HEK293 (cell line): ENCODE data around the gene DLX2.

Experiments
- CTCF ChIA-PET: fragments of 350-600 bp; formaldehyde crosslinking; extraction: SDS; loops from one replicate; lab custom pipeline; 2021; ENCODE audit warnings: antibody characterized with exemption; lab: Yijun Ruan, JAX
- POLR2A ChIA-PET: fragments of 300-600 bp; formaldehyde crosslinking; extraction: SDS; loops from one replicate; lab custom pipeline; 2020; ENCODE audit warnings: antibody characterized with exemption, inconsistent platforms; lab: Yijun Ruan, JAX
- H3K27ac ChIP-seq: fragments of 200-500 bp; sonication (Bioruptor generic); 2 replicates; pipeline ENCODE4 v1.5.1; 2014; ENCODE audit warnings: low read depth, low read length, control low read depth, inconsistent platforms; ENCODE audit errors: extremely low read depth
- H3K36me3 ChIP-seq, 2 experiments: fragments of 200-500 bp in 1 of 2; sonication (Bioruptor generic) in 1 of 2; 1 replicate in 1 of 2; 2 replicates in 1 of 2; pipeline ENCODE4 v1.5.1; 2014 to 2017; ENCODE audit warnings: inconsistent platforms in 2 of 2, low read length in 2 of 2; ENCODE audit not compliant: control insufficient read depth in 2 of 2, insufficient read depth in 1 of 2
- H3K4me1 ChIP-seq: fragments of 200-500 bp; sonication (Bioruptor generic); 2 replicates; pipeline ENCODE4 v1.5.1; 2014; ENCODE audit warnings: mild to moderate bottlenecking, low read length, inconsistent platforms; ENCODE audit not compliant: control insufficient read depth, insufficient read depth
- H3K4me3 ChIP-seq: 2 replicates; pipeline ENCODE4 v1.5.1; 2011; ENCODE audit warnings: low read depth, mild to moderate bottlenecking, control low read depth, low read length, moderate library complexity
- H3K9me3 ChIP-seq: fragments of 200-500 bp; sonication (Bioruptor generic); 2 replicates; pipeline ENCODE4 v1.5.1; 2014; ENCODE audit warnings: low read depth, low read length, inconsistent platforms; ENCODE audit not compliant: control insufficient read depth, insufficient read depth
- ATF2 ChIP-seq: fragments of 450-650 bp; formaldehyde crosslinking; IDR thresholded peaks from 2 replicates; pipeline ENCODE4 v1.5.1; 2016; ENCODE audit warnings: missing biosample characterization, missing genetic modification characterization, low read depth
- GLIS1 ChIP-seq: fragments of 450-650 bp; formaldehyde crosslinking; IDR thresholded peaks from 2 replicates; pipeline ENCODE4 v1.5.1; 2016; ENCODE audit warnings: missing biosample characterization, missing genetic modification characterization
- HIC1 ChIP-seq: fragments of 450-650 bp; formaldehyde crosslinking; IDR thresholded peaks from 2 replicates; pipeline ENCODE4 v1.5.1; 2016; ENCODE audit warnings: missing biosample characterization, missing genetic modification characterization
- PRDM2 ChIP-seq: fragments of 450-650 bp; formaldehyde crosslinking; IDR thresholded peaks from 2 replicates; pipeline ENCODE4 v1.5.1; 2016; ENCODE audit warnings: missing biosample characterization, missing genetic modification characterization, borderline replicate concordance
- ZBTB11 ChIP-seq: fragments of 450-650 bp; formaldehyde crosslinking; conservative IDR thresholded peaks from 2 replicates; pipeline ENCODE4 v1.5.1; 2016; ENCODE audit warnings: low read depth, missing biosample characterization, missing genetic modification characterization
- ZBTB48 ChIP-seq: fragments of 450-650 bp; formaldehyde crosslinking; IDR thresholded peaks from 2 replicates; pipeline ENCODE4 v1.5.1; 2016; ENCODE audit warnings: missing biosample characterization, missing genetic modification characterization
- ZIC2 ChIP-seq: fragments of 450-650 bp; formaldehyde crosslinking; IDR thresholded peaks from 2 replicates; pipeline ENCODE4 v1.5.1; 2016; ENCODE audit warnings: missing biosample characterization, missing genetic modification characterization
- ZNF114 ChIP-seq: fragments of 450-650 bp; formaldehyde crosslinking; IDR thresholded peaks from 2 replicates; pipeline ENCODE4 v1.5.0; 2017; ENCODE audit warnings: missing biosample characterization, missing genetic modification characterization
- ZNF239 ChIP-seq: fragments of 450-650 bp; formaldehyde crosslinking; IDR thresholded peaks from 2 replicates; pipeline ENCODE4 v1.5.1; 2016; ENCODE audit warnings: missing biosample characterization, missing genetic modification characterization
- ZNF26 ChIP-seq: fragments of 450-650 bp; formaldehyde crosslinking; IDR thresholded peaks from 2 replicates; pipeline ENCODE4 v1.5.1; 2016; ENCODE audit warnings: missing biosample characterization, missing genetic modification characterization
- ZNF324 ChIP-seq: fragments of 450-650 bp; formaldehyde crosslinking; IDR thresholded peaks from 2 replicates; pipeline ENCODE4 v1.5.1; 2016; ENCODE audit warnings: missing biosample characterization, missing genetic modification characterization
- ZNF341 ChIP-seq: fragments of 450-650 bp; formaldehyde crosslinking; IDR thresholded peaks from 2 replicates; pipeline ENCODE4; 2016; ENCODE audit warnings: low read depth, missing biosample characterization, missing genetic modification characterization
- ZNF354C ChIP-seq: fragments of 450-650 bp; formaldehyde crosslinking; IDR thresholded peaks from 2 replicates; pipeline ENCODE4 v1.5.1; 2016; ENCODE audit warnings: missing biosample characterization, missing genetic modification characterization, low read depth, borderline replicate concordance
- ZNF555 ChIP-seq: fragments of 450-650 bp; formaldehyde crosslinking; conservative IDR thresholded peaks from 2 replicates; pipeline ENCODE4 v1.5.1; 2017; ENCODE audit warnings: missing biosample characterization, mild to moderate bottlenecking, missing genetic modification characterization, inconsistent platforms
- ZNF600 ChIP-seq: fragments of 450-650 bp; formaldehyde crosslinking; IDR thresholded peaks from 2 replicates; pipeline ENCODE4 v1.5.1; 2016; ENCODE audit warnings: missing biosample characterization, missing genetic modification characterization
- ZNF621 ChIP-seq: fragments of 450-650 bp; formaldehyde crosslinking; IDR thresholded peaks from 2 replicates; pipeline ENCODE4 v1.5.1; 2017; ENCODE audit warnings: missing biosample characterization, missing genetic modification characterization

Gene DLX2

GRCh38 chr2:172084645-172085459 lies 17.8 kb downstream of the DLX2 start (continued):
- TF ChIP-seq ZBTB11 (tag by site-specific recombination): peak; percentile 34
- peak; percentile 98 for TF ChIP-seq ZBTB48 (tag by site-specific recombination)
- TF ChIP-seq ZNF600 (tag by site-specific recombination): peak; percentile 71; the same call in 1 of the 2 replicates

- ChIA-PET POLR2A (interaction anchor here (0.6 to 7.5 kb wide), 9 partner anchors 12 to 269 kb away, joined by 3 to 147 read pairs (median 7); partner anchors contain the start of genes DLX2, HAT1 and SLC25A12), CTCF (interaction anchor here (1.0 kb wide), 1 partner anchor 17 kb away, joined by 3 read pairs; no protein-coding TSS in a partner anchor)
- peak overlapping the region; percentile 45 for H3K4me3 ChIP-seq
- no peaks in the 10 kb centered on the region; the same call in 1 of the 2 replicates for H3K4me1 ChIP-seq
- H3K36me3 ChIP-seq: peaks cover 0 to 22% of the 10 kb centered on the region in 2 experiments; a peak in 1 of 3 replicates
- H3K27ac ChIP-seq: peak overlapping the region; percentile 95
- no peaks in the 10 kb centered on the region for H3K9me3 ChIP-seq
- TF ChIP-seq ZNF114 (tag by site-specific recombination) (no peak), ZNF26 (tag by site-specific recombination) (no peak), ZNF239 (tag by site-specific recombination) (no peak), GLIS1 (peak; percentile 99), ZIC2 (tag by site-specific recombination) (peak; percentile 98), ZNF555 (tag by site-specific recombination) (no peak), ZNF621 (tag by site-specific recombination) (no peak), HIC1 (tag by site-specific recombination) (0 out of 2 replicates have a peak, but pooled peaks have one; percentile 27), ZNF354C (tag by site-specific recombination) (no peak), ATF2 (tag by site-specific recombination) (no peak), ZBTB11 (tag by site-specific recombination) (no peak), PRDM2 (tag by site-specific recombination) (no peak), ZNF341 (tag by site-specific recombination) (no peak), ZNF324 (tag by site-specific recombination) (no peak)
These were observed 18.4 kb downstream of the DLX2 start for GRCh38 chr2:172084395-172084644.
